Measurements from ENCODE around the gene BEND6. TPM values are rescaled to one million over a fixed set of nuclear protein-coding genes. Genes with fewer than 3 reads are reported as not detected.

The BEND6 gene
- total and polyA plus RNA-seq, 2 of the 13 experiments (the other 11 are each of a cell fraction or from before 2014, with no cell fraction given), result 0.20 to 0.21 TPM

DNA sequence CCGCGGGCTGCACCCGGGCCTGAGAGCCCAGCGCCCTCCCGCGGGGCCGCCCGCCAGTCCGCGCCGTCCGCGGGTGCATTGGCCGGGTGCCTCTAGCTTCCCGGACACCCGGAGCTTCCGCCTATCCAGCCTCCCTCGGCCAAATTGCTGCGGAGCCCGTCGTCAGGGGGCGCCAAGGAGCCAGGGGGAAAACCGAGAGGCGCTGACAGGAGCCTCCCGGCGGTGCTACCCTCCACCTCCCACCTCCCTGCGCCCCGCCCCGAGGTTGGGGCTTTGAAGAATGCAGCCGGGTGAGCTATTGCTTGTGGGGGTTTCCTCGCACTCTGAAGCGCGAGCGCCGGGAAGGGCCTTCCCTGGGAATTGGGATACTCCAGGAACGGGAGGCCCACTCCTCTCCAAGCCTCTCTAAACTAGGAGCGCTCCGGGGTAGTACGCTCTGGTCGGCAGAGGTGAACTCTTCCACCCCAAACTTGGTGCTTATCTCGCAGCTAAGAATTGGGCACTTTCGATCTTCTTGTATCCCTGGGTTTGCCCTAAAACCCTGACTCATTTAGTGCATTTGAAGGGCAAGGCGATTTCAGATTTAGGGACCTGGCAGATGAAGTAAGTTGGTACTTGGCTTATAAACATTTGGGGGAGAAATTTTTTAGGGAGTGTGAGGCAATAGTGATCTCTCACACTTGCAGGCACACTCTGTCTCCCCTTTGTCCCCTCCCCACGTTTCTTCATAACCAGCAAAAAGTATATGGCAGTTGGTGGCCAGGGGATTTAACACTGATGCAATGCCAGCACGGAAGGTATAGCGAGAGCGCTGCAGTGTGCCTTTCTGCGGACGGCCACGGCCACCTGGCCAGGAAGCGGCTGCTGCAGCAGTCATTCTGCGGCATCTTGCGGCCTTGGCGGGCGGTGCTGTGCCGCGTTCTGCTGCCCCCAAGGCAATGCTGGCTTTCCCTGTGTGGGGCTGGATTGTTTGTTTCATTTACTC is 556 bp downstream of the BEND6 start (continued):
- TF ChIP-seq ZNF260 (CRISPR knock-in tag; IDR thresholded peaks at IDR 0.05; ENCODE audit: borderline replicate concordance, low read depth) (no peak), ZNF773 (CRISPR knock-in tag; IDR thresholded peaks at IDR 0.05; ENCODE audit: borderline replicate concordance) (no peak), PAWR (CRISPR knock-in tag; IDR thresholded peaks at IDR 0.05; ENCODE audit: borderline replicate concordance) (no peak), ZNF816 (CRISPR knock-in tag; IDR thresholded peaks at IDR 0.05; ENCODE audit: borderline replicate concordance) (no peak), RBM22 (optimal IDR thresholded peaks at IDR 0.05; ENCODE audit: low read length) (no peak), HOXA7 (CRISPR knock-in tag; IDR thresholded peaks at IDR 0.05) (no peak), ZNF34 (CRISPR knock-in tag; IDR thresholded peaks at IDR 0.05; ENCODE audit: borderline replicate concordance) (no peak), DMAP1 (CRISPR knock-in tag; IDR thresholded peaks at IDR 0.05) (peak; percentile 32; the same call in 1 of the 2 replicates), NFYC (CRISPR knock-in tag; IDR thresholded peaks at IDR 0.05) (no peak), PITX1 (CRISPR knock-in tag; IDR thresholded peaks at IDR 0.05) (no peak), MED13 (CRISPR knock-in tag; IDR thresholded peaks at IDR 0.05) (no peak), ZFAT (CRISPR knock-in tag; conservative IDR thresholded peaks at IDR 0.05) (no peak), NFRKB (IDR thresholded peaks at IDR 0.05) (no peak), ZNF549 (CRISPR knock-in tag; IDR thresholded peaks at IDR 0.05) (no peak), ZNF33A (CRISPR knock-in tag; IDR thresholded peaks at IDR 0.05; ENCODE audit: borderline replicate concordance) (no peak), GATAD2A (CRISPR knock-in tag; IDR thresholded peaks at IDR 0.05) (peak; percentile 76), LCORL (IDR thresholded peaks at IDR 0.05) (no peak), LCORL (CRISPR knock-in tag; IDR thresholded peaks at IDR 0.05) (peak; percentile 96), TCF7L2 (IDR thresholded peaks at IDR 0.05; ENCODE audit: low read depth, low read length) (no peak), RAD21 (CRISPR knock-in tag; IDR thresholded peaks at IDR 0.05) (peak; percentile 86), SIN3B (IDR thresholded peaks at IDR 0.05; ENCODE audit: low read length) (no peak)
- TF ChIP-seq, protein P1, sequence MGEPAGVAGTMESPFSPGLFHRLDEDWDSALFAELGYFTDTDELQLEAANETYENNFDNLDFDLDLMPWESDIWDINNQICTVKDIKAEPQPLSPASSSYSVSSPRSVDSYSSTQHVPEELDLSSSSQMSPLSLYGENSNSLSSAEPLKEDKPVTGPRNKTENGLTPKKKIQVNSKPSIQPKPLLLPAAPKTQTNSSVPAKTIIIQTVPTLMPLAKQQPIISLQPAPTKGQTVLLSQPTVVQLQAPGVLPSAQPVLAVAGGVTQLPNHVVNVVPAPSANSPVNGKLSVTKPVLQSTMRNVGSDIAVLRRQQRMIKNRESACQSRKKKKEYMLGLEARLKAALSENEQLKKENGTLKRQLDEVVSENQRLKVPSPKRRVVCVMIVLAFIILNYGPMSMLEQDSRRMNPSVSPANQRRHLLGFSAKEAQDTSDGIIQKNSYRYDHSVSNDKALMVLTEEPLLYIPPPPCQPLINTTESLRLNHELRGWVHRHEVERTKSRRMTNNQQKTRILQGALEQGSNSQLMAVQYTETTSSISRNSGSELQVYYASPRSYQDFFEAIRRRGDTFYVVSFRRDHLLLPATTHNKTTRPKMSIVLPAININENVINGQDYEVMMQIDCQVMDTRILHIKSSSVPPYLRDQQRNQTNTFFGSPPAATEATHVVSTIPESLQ (CRISPR knock-in tag; conservative IDR thresholded peaks at IDR 0.05), result no peak
- TF ChIP-seq, protein P2, sequence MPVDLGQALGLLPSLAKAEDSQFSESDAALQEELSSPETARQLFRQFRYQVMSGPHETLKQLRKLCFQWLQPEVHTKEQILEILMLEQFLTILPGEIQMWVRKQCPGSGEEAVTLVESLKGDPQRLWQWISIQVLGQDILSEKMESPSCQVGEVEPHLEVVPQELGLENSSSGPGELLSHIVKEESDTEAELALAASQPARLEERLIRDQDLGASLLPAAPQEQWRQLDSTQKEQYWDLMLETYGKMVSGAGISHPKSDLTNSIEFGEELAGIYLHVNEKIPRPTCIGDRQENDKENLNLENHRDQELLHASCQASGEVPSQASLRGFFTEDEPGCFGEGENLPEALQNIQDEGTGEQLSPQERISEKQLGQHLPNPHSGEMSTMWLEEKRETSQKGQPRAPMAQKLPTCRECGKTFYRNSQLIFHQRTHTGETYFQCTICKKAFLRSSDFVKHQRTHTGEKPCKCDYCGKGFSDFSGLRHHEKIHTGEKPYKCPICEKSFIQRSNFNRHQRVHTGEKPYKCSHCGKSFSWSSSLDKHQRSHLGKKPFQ (CRISPR knock-in tag; IDR thresholded peaks at IDR 0.05; ENCODE audit: insufficient replicate concordance), result no peak
- TF ChIP-seq, protein P3, sequence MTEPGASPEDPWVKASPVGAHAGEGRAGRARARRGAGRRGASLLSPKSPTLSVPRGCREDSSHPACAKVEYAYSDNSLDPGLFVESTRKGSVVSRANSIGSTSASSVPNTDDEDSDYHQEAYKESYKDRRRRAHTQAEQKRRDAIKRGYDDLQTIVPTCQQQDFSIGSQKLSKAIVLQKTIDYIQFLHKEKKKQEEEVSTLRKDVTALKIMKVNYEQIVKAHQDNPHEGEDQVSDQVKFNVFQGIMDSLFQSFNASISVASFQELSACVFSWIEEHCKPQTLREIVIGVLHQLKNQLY (CRISPR knock-in tag; IDR thresholded peaks at IDR 0.05), result 0 out of 2 replicates have a peak, but pooled peaks have one; percentile 35
- TF ChIP-seq, protein P4, sequence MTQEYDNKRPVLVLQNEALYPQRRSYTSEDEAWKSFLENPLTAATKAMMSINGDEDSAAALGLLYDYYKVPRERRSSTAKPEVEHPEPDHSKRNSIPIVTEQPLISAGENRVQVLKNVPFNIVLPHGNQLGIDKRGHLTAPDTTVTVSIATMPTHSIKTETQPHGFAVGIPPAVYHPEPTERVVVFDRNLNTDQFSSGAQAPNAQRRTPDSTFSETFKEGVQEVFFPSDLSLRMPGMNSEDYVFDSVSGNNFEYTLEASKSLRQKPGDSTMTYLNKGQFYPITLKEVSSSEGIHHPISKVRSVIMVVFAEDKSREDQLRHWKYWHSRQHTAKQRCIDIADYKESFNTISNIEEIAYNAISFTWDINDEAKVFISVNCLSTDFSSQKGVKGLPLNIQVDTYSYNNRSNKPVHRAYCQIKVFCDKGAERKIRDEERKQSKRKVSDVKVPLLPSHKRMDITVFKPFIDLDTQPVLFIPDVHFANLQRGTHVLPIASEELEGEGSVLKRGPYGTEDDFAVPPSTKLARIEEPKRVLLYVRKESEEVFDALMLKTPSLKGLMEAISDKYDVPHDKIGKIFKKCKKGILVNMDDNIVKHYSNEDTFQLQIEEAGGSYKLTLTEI (CRISPR knock-in tag; conservative IDR thresholded peaks at IDR 0.05), result no peak
